D341Med (cell line): ENCODE results near the gene JCAD.

Experiments used
- DNase-seq: peaks from one replicate; pipeline ENCODE4 v3.0.0; 2012; ENCODE audit warnings: low spot score

The JCAD gene

GRCh38 chr10:30043476-30044270 lies 15.7 kb downstream of the JCAD start:
- no peak for DNase-seq

GRCh38 chr10:30042820-30043219 lies 16.6 kb downstream of the JCAD start:
- no peak for DNase-seq

- DNase-seq, result no peak
Measured at GRCh38 chr10:30041196-30042105, 17.9 kb downstream of the JCAD start.

- DNase-seq, result no peak
Measured at GRCh38 chr10:30040597-30040996, 18.8 kb downstream of the JCAD start.

GRCh38 chr10:30039988-30040387 lies 19.4 kb downstream of the JCAD start:
- no peak for DNase-seq

- DNase-seq, result no peak
Measured at GRCh38 chr10:30039567-30039966, 19.8 kb downstream of the JCAD start.

- DNase-seq, result no peak
Measured at GRCh38 chr10:30038781-30039536, 20.4 kb downstream of the JCAD start.

- DNase-seq, result no peak
Measured at GRCh38 chr10:30037620-30038336, 21.6 kb downstream of the JCAD start.

- no peak for DNase-seq
Measured at GRCh38 chr10:30036811-30037210, 22.6 kb downstream of the JCAD start.

- no peak for DNase-seq
Measured at GRCh38 chr10:30036341-30036740, 23.0 kb downstream of the JCAD start.

- DNase-seq, result no peak
Measured at GRCh38 chr10:30034433-30035137, 24.8 kb downstream of the JCAD start.

GRCh38 chr10:30032125-30032524 lies 27.3 kb downstream of the JCAD start:
- no peak for DNase-seq

- no peak for DNase-seq
Measured at GRCh38 chr10:30029872-30030256, 29.5 kb downstream of the JCAD start.

GRCh38 chr10:30029164-30029871 lies 30.1 kb downstream of the JCAD start:
- no peak for DNase-seq

GRCh38 chr10:30028738-30029030 lies 30.7 kb downstream of the JCAD start:
- no peak for DNase-seq

GRCh38 chr10:30028006-30028737 lies 31.2 kb downstream of the JCAD start:
- no peak for DNase-seq

GRCh38 chr10:30027057-30028005 lies 32.1 kb downstream of the JCAD start:
- DNase-seq, result no peak

GRCh38 chr10:30026578-30026977 lies 32.8 kb downstream of the JCAD start:
- no peak for DNase-seq

- DNase-seq, result no peak
Measured at GRCh38 chr10:30026080-30026479, 33.3 kb downstream of the JCAD start.
